ENCODE results near the gene PEMT.

- TF ChIP-seq CTCF (IDR thresholded peaks at IDR 0.05; ENCODE audit: low read length) (no peak), EZH2 (IDR thresholded peaks at IDR 0.05; ENCODE audit: borderline replicate concordance, low read length) (no peak)
Observed at GRCh38 chr17:17582372-17582771, 9.1 kb downstream of the PEMT start.
